Right atrium auricular region (tissue), 2 donors: Measurements from ENCODE around the gene PLCH1. TPM values are rescaled to one million over a fixed set of nuclear protein-coding genes. Genes with fewer than 3 reads are reported as not detected.

Experiments
- DNase-seq: peaks from one replicate; pipeline ENCODE4 v3.0.0-alpha.2; 2019; ENCODE audit warnings: low spot score
- H3K27ac ChIP-seq, 2 donors: fragments of 200-600 bp; sonication (generic); 1 replicate in 1 of 2; 2 replicates in 1 of 2; pipeline ENCODE4 v1.5.1; 2016 to 2019
- H3K27me3 ChIP-seq, 2 donors: fragments of 200-600 bp; sonication (generic); one replicate each; pipeline versions ENCODE4 v1.5.1 to v1.6.0; 2017 to 2019
- H3K36me3 ChIP-seq: fragments of 200-600 bp; sonication (generic); one replicate; pipeline ENCODE4 v1.5.1; 2016
- H3K4me1 ChIP-seq, 2 donors: fragments of 200-600 bp; sonication (generic); one replicate each; pipeline versions ENCODE4 v1.5.1 to v1.6.0; 2017 to 2019
- H3K4me3 ChIP-seq, 2 donors: fragments of 200-600 bp; sonication (generic); 1 replicate in 1 of 2; 2 replicates in 1 of 2; pipeline ENCODE4 v1.5.1; 2017 to 2019; ENCODE audit warnings: mild to moderate bottlenecking in 1 of 2, moderate library complexity in 1 of 2
- H3K9me3 ChIP-seq, 2 donors: fragments of 200-600 bp; sonication (generic); one replicate each; pipeline ENCODE4 v1.5.1; 2019
- total RNA-seq, 2 donors: library from RNA; depleted of rRNA; stranded (reverse); fragments of >200 nt; gene quantifications; one replicate each; pipeline ENCODE4 v1.1.0, GENCODE V29; 2016
- TF ChIP-seq, protein P1 (sequence below), 2 donors: fragments of 200-600 bp; sonication (generic); IDR thresholded peaks; one replicate each; pipeline ENCODE4 v1.5.1; 2019; ENCODE audit warnings: antibody characterized with exemption in 2 of 2

Gene PLCH1
- total RNA-seq, 2 donors from 2014 or later, result 1.4 to 1.5 TPM

DNA sequence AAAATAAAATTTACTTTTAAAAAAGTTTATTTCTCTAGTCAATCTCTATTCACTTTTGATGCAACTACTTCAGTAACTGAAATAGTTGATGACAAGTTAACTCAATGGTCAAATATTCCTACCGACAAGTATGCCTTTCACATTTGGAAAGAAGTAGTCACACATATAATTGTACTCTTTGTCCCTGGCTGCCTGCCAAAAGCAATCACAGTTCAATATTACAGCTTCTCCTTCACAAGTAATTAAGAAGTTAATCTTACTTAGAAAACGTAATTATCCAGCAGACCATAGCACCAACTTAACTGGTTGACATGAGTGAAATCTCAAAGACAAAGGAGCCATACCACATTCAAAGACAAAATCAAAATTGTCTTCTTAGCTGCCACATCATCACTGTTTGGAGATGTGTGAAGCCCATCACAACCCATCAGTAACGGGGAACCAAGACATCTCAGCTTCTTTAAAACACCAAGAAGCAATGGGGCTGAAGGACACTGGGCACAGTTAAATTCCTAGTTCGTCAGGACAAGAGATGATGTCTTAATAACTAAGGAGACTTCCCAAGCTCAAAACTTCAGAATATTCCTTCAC, 86.1 kb downstream of the PLCH1 start:
- Histone ChIP-seq H3K27ac (no peak overlapping the region), H3K4me3 (no peak overlapping the region), H3K36me3 (no peaks in the 10 kb centered on the region), H3K27me3 (no peaks in the 10 kb centered on the region), H3K9me3 (no peaks in the 10 kb centered on the region), H3K4me1 (no peaks in the 10 kb centered on the region)
- TF ChIP-seq, protein P1, sequence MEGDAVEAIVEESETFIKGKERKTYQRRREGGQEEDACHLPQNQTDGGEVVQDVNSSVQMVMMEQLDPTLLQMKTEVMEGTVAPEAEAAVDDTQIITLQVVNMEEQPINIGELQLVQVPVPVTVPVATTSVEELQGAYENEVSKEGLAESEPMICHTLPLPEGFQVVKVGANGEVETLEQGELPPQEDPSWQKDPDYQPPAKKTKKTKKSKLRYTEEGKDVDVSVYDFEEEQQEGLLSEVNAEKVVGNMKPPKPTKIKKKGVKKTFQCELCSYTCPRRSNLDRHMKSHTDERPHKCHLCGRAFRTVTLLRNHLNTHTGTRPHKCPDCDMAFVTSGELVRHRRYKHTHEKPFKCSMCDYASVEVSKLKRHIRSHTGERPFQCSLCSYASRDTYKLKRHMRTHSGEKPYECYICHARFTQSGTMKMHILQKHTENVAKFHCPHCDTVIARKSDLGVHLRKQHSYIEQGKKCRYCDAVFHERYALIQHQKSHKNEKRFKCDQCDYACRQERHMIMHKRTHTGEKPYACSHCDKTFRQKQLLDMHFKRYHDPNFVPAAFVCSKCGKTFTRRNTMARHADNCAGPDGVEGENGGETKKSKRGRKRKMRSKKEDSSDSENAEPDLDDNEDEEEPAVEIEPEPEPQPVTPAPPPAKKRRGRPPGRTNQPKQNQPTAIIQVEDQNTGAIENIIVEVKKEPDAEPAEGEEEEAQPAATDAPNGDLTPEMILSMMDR (IDR thresholded peaks at IDR 0.05), result no peak
- no peak for DNase-seq

- no peak for DNase-seq
- Histone ChIP-seq H3K4me1 (no peaks in the 10 kb centered on the region), H3K4me3 (no peak overlapping the region), H3K27ac (no peak overlapping the region), H3K9me3 (no peaks in the 10 kb centered on the region), H3K36me3 (no peaks in the 10 kb centered on the region), H3K27me3 (no peaks in the 10 kb centered on the region)
- TF ChIP-seq, protein P1 (IDR thresholded peaks at IDR 0.05), result no peak
These were observed 86.9 kb downstream of the PLCH1 start for GRCh38 chr3:155658006-155658405.

- Histone ChIP-seq H3K36me3 (no peaks in the 10 kb centered on the region), H3K9me3 (no peaks in the 10 kb centered on the region), H3K27ac (no peak overlapping the region), H3K4me3 (no peak overlapping the region), H3K27me3 (no peaks in the 10 kb centered on the region), H3K4me1 (no peaks in the 10 kb centered on the region)
- TF ChIP-seq, protein P1 (IDR thresholded peaks at IDR 0.05), result no peak
- DNase-seq, result no peak
These were observed 87.7 kb downstream of the PLCH1 start for GRCh38 chr3:155657161-155657560.

- DNase-seq, result no peak
- H3K4me1 ChIP-seq, result no peaks in the 10 kb centered on the region
- no peak overlapping the region for H3K27ac ChIP-seq
- no peak overlapping the region for H3K4me3 ChIP-seq
- H3K9me3 ChIP-seq, result no peaks in the 10 kb centered on the region
- TF ChIP-seq, protein P1 (IDR thresholded peaks at IDR 0.05), result no peak
- H3K36me3 ChIP-seq, result no peaks in the 10 kb centered on the region
- H3K27me3 ChIP-seq, result no peaks in the 10 kb centered on the region
These were observed 88.4 kb downstream of the PLCH1 start for GRCh38 chr3:155656466-155656865.

- Histone ChIP-seq H3K9me3 (no peaks in the 10 kb centered on the region), H3K36me3 (no peaks in the 10 kb centered on the region), H3K4me3 (no peak overlapping the region), H3K27ac (no peak overlapping the region), H3K27me3 (no peaks in the 10 kb centered on the region), H3K4me1 (no peaks in the 10 kb centered on the region)
- TF ChIP-seq, protein P1 (IDR thresholded peaks at IDR 0.05), result no peak
- no peak for DNase-seq
These were observed 93.2 kb downstream of the PLCH1 start for GRCh38 chr3:155651489-155652218.
